GM04503 (cell line): ENCODE data around the gene TMPRSS6.

Experiments
- DNase-seq: peaks from one replicate; pipeline ENCODE4 v3.0.0-alpha.2; 2012; ENCODE audit warnings: low read depth

The TMPRSS6 gene

DNA sequence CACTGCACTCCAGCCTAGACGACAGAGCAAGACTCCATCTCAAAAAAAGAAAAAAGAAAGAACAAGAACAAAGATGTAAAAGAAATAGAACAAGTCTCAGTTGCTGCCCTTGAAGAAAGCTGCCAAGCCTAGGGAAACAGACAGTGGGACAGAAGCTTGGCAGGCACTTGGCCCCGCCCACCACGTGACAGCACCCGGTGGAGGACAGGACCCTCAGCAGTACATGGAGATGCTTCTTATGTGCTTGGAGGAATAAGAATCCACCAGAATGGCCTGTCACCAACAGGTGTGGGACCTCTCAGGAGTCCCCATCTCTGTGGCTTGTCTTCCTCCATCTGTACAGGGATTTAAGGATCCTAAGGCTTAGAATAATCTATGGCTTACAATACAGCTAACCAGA lies 7.6 kb upstream of the TMPRSS6 start:
- DNase-seq, result no peak

DNA sequence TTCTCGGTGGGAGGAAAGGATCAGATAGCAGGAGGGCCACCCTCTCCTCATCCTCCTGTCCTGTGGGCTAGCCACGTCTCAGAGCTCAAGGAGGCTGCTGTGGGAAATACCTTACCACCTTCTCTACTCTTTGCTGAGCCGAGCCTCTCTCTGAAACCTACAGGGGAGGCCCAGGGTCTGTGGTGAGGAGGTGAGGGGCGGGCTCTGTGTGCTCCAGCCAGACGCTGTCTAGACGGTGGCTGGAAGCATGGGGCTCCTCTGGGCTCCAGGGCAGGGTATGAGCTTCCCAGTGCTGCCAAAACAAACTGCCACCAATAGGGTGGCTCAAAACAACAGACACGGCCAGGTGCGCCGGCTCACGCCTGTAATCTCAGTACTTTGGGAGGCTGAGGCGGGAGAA lies 5.5 kb upstream of the TMPRSS6 start:
- DNase-seq, result no peak

DNA sequence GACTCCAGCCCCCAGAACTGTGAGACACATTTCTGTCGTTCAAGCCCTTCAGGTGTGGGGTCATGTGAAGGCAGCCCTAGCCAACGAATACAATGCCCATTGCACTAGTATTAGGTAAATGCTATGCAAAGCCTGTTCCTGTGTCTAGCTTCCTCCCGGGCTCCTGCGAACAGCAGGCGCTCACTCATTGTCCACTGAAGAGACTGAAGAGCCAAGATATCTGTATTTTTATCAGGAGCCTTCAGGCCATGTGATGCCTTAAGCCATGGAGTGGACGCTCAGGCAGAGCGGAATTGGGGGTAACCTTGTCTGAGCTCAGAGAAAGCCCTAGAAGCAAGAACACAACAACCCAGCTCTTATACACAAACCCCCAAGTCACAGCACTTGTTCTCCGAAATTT lies 4.2 kb upstream of the TMPRSS6 start:
- no peak for DNase-seq

DNA sequence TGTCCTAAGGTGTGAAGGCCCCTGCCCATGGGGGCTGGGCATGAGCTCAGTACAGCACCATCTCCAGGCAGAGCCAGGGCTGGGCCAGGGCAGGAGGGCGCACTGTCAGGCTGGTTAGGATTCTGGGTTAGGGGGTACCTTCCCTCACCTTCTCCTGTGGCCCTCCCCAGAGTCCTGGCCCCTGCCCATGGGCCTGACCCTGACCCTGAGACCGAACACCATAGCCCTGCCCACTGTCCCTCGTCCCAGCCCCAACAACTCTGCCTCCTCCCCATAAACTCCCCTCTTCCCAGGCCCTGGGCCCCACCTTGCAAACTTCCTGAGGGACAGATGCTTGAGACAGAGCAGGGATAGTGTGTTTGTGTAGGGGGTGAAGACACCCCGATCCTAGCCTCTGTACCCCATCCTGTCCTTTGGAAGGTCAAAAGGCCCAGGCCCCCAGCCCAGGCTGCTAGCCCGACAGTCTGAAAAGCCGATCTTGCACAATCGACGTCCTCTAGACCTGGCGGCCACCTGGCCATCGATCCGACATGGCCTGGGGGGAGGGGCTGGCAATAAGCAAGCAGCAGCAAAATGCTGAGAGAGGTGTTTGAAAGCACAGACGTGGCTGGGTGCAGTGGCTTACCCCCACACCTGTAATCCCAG lies 2.7 kb upstream of the TMPRSS6 start:
- DNase-seq, result no peak

DNA sequence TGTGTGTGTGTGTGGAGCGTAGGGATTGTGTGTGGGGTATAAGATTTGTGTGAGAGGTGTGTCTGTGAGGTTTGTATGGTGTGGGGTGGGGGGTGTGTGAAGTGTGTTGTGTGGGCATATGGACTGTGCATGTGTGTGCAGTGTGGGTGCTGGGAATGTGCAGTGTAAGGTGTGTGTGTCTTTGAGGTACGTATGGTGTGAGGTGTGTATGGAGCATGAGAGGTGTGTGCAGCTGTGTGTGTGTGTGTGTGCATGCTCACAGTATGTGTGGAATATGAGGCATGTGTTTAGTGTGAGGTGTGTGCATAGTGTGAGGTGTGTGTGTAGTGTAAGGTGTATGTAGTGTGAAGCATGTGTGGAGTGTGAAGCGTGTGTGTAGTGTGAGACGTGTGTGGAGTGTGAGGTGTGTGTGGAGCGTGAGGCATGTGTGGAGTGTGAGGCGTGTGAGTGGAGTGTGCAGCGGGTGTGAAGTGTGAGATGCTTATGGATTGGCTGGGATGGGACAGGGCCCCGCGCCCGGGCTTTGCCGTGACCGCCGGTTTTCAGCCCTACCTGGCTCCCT lies 1.7 kb upstream of the TMPRSS6 start:
- no peak for DNase-seq

DNA sequence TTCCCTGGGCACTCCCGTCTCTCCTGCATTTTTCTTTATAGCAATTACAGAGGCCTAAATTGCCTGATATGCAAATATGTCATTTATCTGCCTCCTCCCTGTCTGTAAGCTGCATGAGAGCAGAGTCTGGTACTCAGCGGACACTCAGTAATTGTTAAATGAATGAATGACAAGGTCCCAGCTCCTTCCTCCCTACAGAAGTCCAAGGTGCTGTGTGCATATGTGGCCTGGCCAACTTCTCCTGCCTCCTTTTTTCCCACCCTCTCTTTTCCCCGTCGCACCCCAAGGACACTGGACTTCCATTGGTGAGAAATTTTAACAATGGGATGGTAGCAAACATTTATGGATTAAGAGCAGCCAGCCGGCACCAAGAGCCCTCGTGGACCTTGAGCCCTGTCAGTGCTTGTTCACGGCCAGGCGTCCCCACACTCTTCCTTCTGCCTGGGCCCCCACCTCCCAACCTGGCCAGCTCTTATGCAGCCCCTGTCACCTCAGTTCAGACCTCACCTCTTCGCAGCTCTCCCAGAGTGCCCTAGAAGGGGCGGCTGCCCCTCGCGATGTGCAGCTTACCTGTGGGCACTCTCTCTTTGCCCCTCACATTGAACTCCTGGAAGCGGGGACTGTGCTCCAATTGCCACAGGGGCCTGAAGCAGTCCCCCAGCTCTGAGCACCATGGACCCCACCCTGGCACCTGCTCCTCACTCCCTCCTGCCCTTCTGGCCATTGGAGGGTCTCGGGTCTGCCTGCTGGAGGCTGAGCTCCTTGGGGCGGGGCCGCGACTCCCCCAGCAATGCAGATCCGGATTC lies 1.5 kb downstream of the TMPRSS6 start:
- no peak for DNase-seq

DNA sequence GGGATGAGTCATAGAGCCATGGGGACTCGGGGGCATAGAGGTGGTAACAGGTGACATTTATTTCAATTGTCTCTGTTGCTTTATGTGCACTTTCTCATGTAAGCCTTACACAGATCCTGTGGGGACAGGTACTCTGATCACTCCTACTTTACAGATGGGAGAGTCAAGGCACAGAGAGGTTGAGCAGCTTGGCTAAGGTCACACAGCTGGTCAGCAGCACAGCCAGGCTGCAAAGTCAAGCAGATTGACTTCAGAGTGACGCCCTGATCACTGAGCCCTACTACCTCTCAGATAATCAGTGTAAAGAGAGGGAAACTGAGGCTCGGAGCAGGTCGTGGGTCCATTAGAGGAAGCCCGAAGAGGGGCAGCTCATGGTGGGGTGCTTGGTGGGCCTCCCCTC lies 3.5 kb downstream of the TMPRSS6 start:
- DNase-seq, result no peak

DNA sequence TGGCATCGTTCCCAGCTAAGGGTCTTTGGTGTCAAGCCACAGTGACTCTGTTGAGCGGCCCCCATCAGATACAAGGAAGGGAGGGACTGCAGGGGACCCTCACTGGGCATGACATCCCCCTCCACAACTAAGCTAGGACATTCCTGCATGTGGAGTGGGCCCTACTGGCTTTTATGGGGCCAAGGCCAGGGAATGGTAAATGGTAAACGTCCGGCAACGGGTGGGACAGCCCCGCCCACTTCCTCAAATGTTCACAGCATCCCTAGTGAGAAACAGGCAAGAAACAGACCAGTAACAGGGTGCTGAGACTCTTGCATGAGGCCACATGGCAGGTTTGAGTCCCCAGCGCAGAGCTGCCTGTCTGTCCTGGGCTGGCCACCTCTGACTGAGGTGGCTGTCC lies 4.4 kb downstream of the TMPRSS6 start:
- no peak for DNase-seq

DNA sequence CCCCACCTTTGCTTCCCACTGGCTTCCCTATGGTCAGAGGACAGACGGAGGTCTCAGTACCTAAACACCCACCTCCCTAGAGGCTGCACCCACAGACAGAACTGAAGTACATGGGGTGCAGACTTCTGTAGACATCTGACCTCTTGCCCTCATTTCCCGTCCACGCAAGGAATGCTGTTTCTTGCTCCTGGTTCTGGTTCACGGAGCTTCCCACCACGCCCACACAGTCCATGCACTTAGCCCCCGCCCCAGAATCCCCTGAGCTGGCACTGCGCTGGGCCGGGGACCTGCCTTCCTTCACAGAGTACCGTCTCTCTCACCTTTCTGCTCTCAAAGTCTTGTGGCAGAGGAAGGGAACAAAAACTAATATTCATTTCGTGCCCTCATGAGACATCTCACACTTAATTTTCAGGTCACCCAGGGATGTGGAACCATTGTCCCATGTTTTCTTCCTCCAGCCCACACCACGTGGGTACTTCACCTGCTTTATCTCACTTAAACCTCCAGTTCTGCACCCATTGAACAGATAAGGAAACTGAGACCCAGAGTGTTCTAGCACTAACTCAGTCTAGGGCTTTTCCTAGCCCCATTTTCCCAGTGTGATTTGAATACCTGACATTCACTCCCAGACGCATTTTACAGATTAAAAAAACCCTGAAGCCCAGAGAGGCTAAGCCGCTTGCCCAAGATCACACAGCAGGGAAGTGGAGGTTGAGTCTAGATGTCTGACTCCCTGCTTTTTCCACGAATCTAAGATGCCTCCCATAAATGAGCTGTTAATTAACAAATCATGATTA lies 5.7 kb downstream of the TMPRSS6 start:
- DNase-seq, result no peak

DNA sequence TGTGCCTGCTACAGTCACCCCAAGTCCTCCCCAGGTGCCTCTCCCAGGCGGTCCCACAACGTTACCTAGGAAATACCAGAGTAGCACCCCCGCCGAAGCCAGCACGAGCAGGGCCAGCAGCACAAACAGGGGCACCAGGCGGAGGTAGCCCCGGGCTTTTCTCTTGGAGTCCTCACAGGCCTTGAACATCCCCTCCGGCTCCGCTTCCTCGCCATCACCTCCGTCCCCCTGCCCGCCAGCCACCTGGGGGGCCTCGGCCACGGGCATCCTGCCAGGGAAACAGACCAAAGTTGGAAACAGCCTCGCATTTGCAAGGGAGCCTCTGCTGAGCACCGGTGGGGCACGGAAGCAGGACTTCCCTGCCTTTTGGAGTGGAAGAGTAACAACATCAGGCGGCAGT lies 6.4 kb downstream of the TMPRSS6 start:
- no peak for DNase-seq

DNA sequence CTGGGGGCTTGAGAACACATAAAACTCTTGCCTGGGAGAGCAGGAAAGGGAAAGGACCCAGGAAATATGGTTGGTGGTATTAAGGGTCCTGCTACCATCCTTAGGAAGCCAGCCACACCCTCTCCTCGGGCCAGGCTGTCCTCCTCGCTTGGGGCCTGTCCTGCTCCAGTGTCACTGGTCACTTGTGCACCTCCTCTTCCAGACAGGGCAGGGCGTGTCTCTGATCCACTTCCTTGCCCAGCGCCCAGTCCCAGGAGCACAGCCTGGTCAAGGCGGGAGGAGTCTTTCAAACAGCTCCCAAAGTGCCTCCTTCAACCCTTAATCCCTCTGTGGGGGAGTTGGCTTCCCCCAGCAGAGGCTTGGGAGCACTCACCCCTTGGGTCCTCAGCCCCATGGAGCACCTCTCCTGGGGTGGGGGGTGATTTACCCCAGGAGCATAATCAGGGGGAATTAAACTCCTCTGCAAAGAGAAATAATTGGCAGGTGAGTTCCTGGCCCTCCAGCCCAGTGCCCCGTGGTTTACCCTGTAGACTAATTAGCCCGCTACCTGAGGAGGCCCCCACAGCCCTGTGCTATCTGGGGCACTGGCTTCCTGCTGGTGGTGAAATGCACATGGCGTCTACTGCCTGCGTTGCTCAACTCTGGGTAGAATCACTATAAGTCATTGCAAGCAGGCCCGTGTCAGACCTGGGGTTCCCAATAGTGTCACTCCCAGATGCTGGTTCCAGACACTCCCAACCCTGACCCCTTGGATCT lies 8.0 kb downstream of the TMPRSS6 start:
- no peak for DNase-seq

DNA sequence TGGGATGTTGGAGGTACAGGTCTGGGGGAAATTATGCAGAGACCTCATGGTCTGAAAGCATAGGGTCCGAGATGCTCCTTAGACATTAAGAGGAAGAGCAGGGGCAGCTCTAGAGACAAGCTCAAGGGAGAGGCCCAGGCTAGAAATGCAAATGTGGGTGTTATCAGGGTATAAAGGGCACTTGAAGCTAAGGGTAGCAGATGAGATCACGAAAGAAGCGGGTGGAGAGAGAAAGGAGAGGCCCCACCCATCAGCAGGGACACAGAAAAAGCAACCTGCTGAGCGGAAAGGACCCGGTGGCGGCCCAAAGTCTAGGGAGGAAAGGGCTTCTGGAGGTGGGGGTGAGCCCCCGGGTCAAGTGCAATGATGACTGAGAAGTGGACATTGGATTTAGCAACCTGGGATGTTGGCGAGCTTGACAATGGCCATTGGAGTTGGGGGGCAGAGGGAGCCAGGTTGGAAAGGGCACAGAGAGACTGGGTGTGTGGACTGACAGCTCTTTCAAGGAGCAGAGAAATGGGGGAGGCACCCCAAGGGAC lies 8.9 kb downstream of the TMPRSS6 start:
- DNase-seq, result no peak

DNA sequence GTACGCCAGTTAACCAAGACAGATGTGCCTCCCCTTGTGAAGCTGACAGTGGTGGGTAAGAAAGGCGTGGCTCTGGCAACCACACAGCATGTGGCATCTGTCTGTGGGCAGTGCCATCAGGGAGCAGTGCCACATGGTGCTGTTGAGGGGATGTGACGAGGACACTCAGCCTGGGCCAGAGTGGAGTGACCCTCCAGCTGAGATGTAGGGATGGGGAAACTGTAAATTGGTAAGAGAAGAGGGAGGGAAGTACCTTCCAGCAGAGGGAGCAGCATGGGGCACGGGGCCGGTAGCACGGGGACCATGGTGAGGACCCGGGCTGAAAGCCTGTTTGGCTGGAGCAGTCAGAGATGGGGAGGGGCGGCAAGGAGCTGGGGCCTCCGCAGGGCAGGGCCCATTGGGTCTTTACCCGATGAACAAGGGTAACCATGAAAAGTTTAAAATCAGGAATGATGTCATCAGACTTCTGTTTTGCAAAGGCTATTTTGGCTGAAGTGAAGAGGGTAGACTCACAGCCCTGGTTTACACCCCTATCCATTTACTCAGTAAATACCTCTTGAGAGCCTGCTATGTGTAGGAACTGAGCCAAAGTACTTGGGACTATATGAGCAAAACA lies 10.4 kb downstream of the TMPRSS6 start:
- DNase-seq, result no peak

DNA sequence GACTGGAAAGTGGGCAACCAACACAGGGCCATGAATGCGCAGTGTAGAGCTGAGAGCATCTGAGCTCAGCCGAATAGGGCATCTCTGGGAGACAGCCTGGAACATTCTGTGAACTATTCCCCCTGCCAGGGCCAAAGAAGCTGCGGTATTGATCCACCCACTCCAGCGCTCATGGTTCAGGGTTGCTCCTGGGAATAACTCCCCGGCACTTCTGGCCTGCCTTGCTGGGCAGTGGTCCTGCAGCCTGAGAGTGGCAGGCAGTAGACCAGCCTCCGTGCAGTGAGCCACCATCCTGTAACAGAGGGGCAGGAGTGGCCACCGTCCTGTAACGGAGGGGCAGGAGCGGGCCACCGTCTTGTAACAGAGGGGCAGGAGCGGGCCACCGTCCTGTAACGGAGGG lies 12.2 kb downstream of the TMPRSS6 start:
- no peak for DNase-seq

DNA sequence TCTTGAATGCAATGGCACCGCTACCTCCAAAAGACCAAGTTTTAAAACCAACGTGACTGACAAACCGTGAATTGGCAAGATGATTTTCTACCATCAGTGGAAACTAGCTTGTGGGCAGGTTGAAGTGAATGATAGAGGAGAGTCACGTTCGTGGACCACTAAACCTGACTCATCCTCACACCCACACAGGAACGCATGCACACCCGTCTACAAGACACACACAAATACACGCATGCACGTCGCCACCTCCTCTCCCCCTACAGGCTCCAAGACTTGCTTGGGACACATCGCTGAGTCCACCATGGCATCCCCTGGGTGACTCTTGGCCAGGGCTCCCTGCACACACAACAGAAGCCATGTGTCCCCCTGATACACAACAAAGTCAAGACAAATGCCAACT lies 14.4 kb downstream of the TMPRSS6 start:
- no peak for DNase-seq

DNA sequence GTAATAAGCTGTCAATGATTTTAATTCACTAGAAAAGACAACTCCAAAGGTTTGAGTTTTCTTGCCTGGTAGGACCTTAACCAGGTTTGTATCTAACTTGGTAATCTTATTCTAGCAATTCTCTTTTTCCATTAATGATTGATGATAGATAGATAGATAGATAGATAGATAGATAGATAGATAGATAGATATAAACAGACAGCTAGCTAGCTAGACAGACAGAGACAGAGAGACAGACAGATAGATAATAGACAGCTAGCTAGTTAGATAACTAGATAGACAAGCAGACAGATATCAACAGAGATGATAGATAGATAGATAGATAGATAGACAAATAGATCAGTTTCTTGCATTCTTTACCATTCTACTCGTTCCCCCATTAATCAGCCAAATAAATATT lies 15.3 kb downstream of the TMPRSS6 start:
- no peak for DNase-seq

DNA sequence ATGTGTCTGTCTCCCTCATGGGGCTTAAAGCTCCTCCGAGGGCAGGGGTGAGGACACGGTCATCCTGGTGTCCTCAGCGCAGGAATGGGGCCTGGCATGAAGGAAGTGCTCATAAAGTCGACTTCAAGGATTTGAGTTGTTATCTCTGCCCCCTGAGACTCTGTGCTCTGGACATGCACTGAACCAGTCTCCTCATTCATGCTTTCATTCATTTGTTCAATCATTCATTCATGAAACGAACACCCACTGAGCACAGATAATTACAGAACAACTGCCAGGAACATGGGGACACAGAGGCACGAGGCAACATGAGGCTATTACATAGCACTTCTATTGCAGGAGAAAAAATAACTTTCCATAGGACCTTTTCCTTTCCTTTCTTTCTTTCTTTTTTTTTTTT lies 16.5 kb downstream of the TMPRSS6 start:
- no peak for DNase-seq

DNA sequence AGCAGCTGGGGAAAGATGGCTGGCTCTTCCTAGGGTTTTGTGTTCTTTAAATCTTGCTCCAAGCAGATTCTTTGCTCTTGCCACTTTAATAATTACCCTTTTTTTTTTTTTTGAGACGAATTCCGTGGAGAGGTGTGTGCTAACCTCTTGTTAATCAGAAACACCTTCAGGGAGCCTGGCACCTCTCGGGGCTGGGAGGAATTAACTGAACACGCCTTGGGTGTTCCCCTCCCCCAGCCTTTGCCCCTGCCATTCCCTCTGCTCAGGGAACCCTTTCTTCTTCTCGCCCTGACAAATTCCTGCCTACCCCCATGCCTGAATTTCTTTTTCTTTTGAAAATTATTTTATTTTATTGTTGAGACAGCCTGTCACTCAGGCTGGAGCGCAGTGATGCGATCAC lies 17.5 kb downstream of the TMPRSS6 start:
- DNase-seq, result no peak

DNA sequence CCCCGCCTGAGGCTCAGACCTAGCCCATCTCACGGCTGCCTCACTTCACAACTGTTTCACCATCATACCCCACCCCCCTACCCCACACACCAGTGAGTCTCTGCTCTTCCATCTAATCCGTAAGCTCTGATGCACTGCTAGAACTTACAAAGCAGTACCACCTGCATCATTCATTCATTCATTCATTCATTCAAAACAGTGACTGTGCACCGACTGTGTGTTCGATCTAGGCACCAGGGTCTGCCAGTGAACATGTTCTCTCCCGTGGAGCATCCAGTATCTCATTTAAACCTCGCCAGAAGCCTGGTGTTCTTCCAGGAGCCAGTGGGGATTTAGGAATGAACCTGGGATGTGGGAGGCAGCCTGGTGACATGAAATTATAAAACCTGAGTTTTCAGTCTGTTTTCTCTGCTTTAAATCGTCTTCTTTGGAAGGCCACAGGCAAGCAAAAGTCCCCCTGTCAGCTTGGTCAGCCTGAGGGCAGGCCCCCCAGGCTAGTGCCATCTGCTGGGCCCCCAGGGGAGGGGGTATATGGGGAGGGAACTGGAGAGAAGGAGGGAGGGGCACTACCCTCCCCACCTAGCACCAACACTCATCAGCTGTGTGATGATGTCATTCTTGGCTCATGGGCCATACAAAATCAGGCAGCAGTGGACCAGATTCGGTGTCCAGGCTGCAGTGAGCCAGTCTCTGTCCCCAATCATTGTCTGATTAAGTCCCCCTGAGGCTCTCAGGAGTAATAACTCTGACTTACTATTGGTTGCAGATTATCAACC lies 18.4 kb downstream of the TMPRSS6 start:
- no peak for DNase-seq

DNA sequence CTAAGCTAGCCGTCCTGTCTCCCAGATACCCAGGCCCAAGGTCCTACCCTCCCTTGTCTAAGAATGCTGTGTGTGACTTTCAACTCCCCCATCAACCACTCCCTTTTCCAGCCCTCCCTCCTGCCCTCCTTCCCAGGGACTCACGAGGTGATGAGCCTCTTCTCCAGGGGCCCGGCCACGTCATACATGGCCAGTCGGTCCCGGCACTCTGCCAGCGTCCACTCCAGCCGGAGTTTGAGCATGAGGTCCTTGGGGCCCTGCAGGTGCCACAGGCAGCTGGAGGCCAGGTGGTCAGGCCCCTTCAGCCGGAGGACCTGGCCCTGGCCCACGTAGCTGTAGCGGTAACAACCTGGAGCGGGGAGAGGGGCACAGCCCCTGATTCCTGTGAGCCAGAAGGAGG lies 20.1 kb downstream of the TMPRSS6 start:
- DNase-seq, result no peak
